HepG2 (cell line): Measurements from ENCODE around the gene SEC24A. TPM values are rescaled to one million over a fixed set of nuclear protein-coding genes. Genes with fewer than 3 reads are reported as not detected.

Experiments
- AHDC1 ChIP-seq: sonication (generic); formaldehyde crosslinking; IDR thresholded peaks from 2 replicates; pipeline ENCODE4 v1.5.1; 2020; ENCODE audit warnings: mild to moderate bottlenecking, missing genetic modification reagents, borderline replicate concordance
- ARID2 ChIP-seq: sonication (generic); formaldehyde crosslinking; IDR thresholded peaks from 2 replicates; pipeline ENCODE4 v1.8.1; 2022; ENCODE audit warnings: mild to moderate bottlenecking, missing genetic modification reagents, borderline replicate concordance
- GLI4 ChIP-seq: sonication (generic); formaldehyde crosslinking; IDR thresholded peaks from 2 replicates; pipeline ENCODE4 v1.5.1; 2020; ENCODE audit warnings: missing genetic modification reagents, mild to moderate bottlenecking, moderate library complexity, borderline replicate concordance
- HOXA5 ChIP-seq: sonication (generic); formaldehyde crosslinking; IDR thresholded peaks from 2 replicates; pipeline ENCODE4 v1.4.0; 2020; ENCODE audit warnings: missing genetic modification reagents
- NFYC ChIP-seq: IDR thresholded peaks from 2 replicates; pipeline ENCODE4 v1.6.1; 2016; ENCODE audit warnings: missing genetic modification reagents, missing compliant biosample characterization
- PRDM15 ChIP-seq: sonication (generic); formaldehyde crosslinking; IDR thresholded peaks from 2 replicates; pipeline ENCODE4 v1.4.0; 2020; ENCODE audit warnings: missing genetic modification reagents
- REST ChIP-seq, 2 experiments: IDR thresholded peaks; 2 replicates each; pipeline ENCODE4 v1.6.1; 2011 to 2012; ENCODE audit warnings: low read length in 2 of 2, borderline replicate concordance in 1 of 2, low read depth in 1 of 2, mild to moderate bottlenecking in 1 of 2, moderate library complexity in 1 of 2
- SRY ChIP-seq: sonication (generic); formaldehyde crosslinking; IDR thresholded peaks from 2 replicates; pipeline ENCODE4 v1.8.0; 2022; ENCODE audit warnings: mild to moderate bottlenecking, missing genetic modification reagents
- ZNF232 ChIP-seq: sonication (generic); formaldehyde crosslinking; IDR thresholded peaks from 2 replicates; pipeline ENCODE4 v1.4.0; 2020; ENCODE audit warnings: missing genetic modification reagents, borderline replicate concordance
- ZNF343 ChIP-seq: sonication (generic); formaldehyde crosslinking; IDR thresholded peaks from 2 replicates; pipeline ENCODE4 v1.4.0; 2020; ENCODE audit warnings: mild to moderate bottlenecking, missing genetic modification reagents
- ZNF605 ChIP-seq: sonication (generic); formaldehyde crosslinking; IDR thresholded peaks from 2 replicates; pipeline ENCODE4 v1.8.0; 2022; ENCODE audit warnings: mild to moderate bottlenecking, missing genetic modification reagents
- ZNF792 ChIP-seq: IDR thresholded peaks from 2 replicates; pipeline ENCODE4 v1.6.1; 2016
- polyA plus RNA-seq, 8 experiments: library from polyadenylated mRNA; depleted of rRNA in 3 of 8; stranded (reverse) in 7 of 8; unstranded in 1 of 8; fragments of >200 nt; fragmentation: Illumina TruSeq in 4 of 8; extraction: Trizol in 4 of 8; gene quantifications; 2 replicates each; pipeline versions ENCODE4 v1.2.1 to v1.2.3, GENCODE V29; 2011 to 2016; ENCODE audit warnings: low read depth in 4 of 8, missing spikeins in 1 of 8, mixed read lengths in 1 of 8; ENCODE audit not compliant: insufficient read depth in 1 of 8
- total RNA-seq, 5 experiments: library from RNA; depleted of rRNA; stranded (reverse); fragments of >200 nt; fragmentation: Illumina TruSeq; extraction: Trizol; gene quantifications; 2 replicates each; pipeline ENCODE4 v1.2.3, GENCODE V29; 2016; ENCODE audit warnings: low read depth in 1 of 5
- TF ChIP-seq, protein P1 (sequence below): IDR thresholded peaks from 2 replicates; pipeline ENCODE4 v1.6.1; 2016; ENCODE audit warnings: missing biosample characterization, missing genetic modification reagents, low read depth

The SEC24A gene
- total and polyA plus RNA-seq, 2 of the 13 experiments (the other 11 are each of a cell fraction or from before 2014, with no cell fraction given), result 30.5 to 56.8 TPM

- TF ChIP-seq PRDM15 (CRISPR knock-in tag) (no peak), GLI4 (CRISPR knock-in tag) (no peak), REST (IDR thresholded peaks at IDR 0.05; ENCODE audit: borderline replicate concordance in 1 of 2, low read depth in 1 of 2, low read length in 2 of 2) (no peak), HOXA5 (CRISPR knock-in tag) (no peak), AHDC1 (CRISPR knock-in tag) (no peak), ZNF343 (CRISPR knock-in tag) (no peak), ZNF792 (no peak), SRY (CRISPR knock-in tag) (no peak), ZNF605 (CRISPR knock-in tag) (no peak), ARID2 (CRISPR knock-in tag) (no peak), ZNF232 (CRISPR knock-in tag) (no peak), NFYC (CRISPR knock-in tag) (no peak)
- TF ChIP-seq, protein P1, sequence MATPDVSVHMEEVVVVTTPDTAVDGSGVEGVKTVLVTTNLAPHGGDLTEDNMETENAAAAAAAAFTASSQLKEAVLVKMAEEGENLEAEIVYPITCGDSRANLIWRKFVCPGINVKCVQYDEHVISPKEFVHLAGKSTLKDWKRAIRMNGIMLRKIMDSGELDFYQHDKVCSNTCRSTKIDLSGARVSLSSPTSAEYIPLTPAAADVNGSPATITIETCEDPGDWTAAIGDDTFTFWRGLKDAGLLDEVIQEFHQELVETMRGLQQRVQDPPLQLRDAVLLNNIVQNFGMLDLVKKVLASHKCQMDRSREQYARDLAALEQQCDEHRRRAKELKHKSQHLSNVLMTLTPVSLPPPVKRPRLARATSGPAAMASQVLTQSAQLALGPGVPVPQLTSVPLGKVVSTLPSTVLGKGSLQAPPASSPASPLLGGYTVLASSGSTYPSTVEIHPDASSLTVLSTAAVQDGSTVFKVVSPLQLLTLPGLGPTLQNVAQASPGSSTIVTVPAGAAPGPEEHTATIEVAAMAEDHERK (CRISPR knock-in tag), result no peak
Measured at GRCh38 chr5:134772461-134773125, 124.0 kb downstream of the SEC24A start (continued).
